ENCODE data around the gene SH2D4B.

The SH2D4B gene

GRCh38 chr10:80537736-80538480 is at the start of gene SH2D4B:
Gene SH2D4B (plus strand): TSS chr10:80537902. CDS start chr10:80538332, 430 bp downstream.
- TF ChIP-seq CTCF (IDR thresholded peaks at IDR 0.05), result no peak

GRCh38 chr10:80488539-80489066 is 49.1 kb upstream of the SH2D4B start:
- TF ChIP-seq CTCF (IDR thresholded peaks at IDR 0.05), result no peak

GRCh38 chr10:80489371-80490112 is 48.2 kb upstream of the SH2D4B start:
- no peak for TF ChIP-seq CTCF (IDR thresholded peaks at IDR 0.05)

GRCh38 chr10:80491251-80492102 is 46.2 kb upstream of the SH2D4B start:
- no peak for TF ChIP-seq CTCF (IDR thresholded peaks at IDR 0.05)

GRCh38 chr10:80492848-80493521 is 44.7 kb upstream of the SH2D4B start:
- no peak for TF ChIP-seq CTCF (IDR thresholded peaks at IDR 0.05)

- no peak for TF ChIP-seq CTCF (IDR thresholded peaks at IDR 0.05)
Measured at GRCh38 chr10:80493522-80494051, 44.1 kb upstream of the SH2D4B start.
